ENCODE data around the gene MSI2.

MSI2 gene

GRCh38 chr17:57666946-57667345, 410.6 kb downstream of the MSI2 start:
- DNase-seq (ENCODE audit: low spot score) = no peak

GRCh38 chr17:57667461-57667923, 411.2 kb downstream of the MSI2 start:
- DNase-seq (ENCODE audit: low spot score) = no peak

GRCh38 chr17:57668332-57668731, 412.0 kb downstream of the MSI2 start:
- DNase-seq (ENCODE audit: low spot score) = no peak

GRCh38 chr17:57669671-57670529, 413.6 kb downstream of the MSI2 start:
- DNase-seq (ENCODE audit: low spot score) = no peak

GRCh38 chr17:57670769-57671569, 414.6 kb downstream of the MSI2 start:
- no peak for DNase-seq (ENCODE audit: low spot score)

- peak; percentile 75 for DNase-seq (ENCODE audit: low spot score)
These were observed 415.6 kb downstream of the MSI2 start for GRCh38 chr17:57671667-57672632.

GRCh38 chr17:57672971-57673370, 416.6 kb downstream of the MSI2 start:
- no peak for DNase-seq (ENCODE audit: low spot score)

- DNase-seq (ENCODE audit: low spot score) = no peak
These were observed 418.6 kb downstream of the MSI2 start for GRCh38 chr17:57674894-57675293.

- DNase-seq (ENCODE audit: low spot score) = no peak
These were observed 419.4 kb downstream of the MSI2 start for GRCh38 chr17:57675427-57676387.

- no peak for DNase-seq (ENCODE audit: low spot score)
These were observed 420.2 kb downstream of the MSI2 start for GRCh38 chr17:57676543-57676942.

- no peak for DNase-seq (ENCODE audit: low spot score)
These were observed 421.0 kb downstream of the MSI2 start for GRCh38 chr17:57677301-57677700.

GRCh38 chr17:57677858-57678257, 421.5 kb downstream of the MSI2 start:
- DNase-seq (ENCODE audit: low spot score) = no peak

- no peak for DNase-seq (ENCODE audit: low spot score)
These were observed 422.1 kb downstream of the MSI2 start for GRCh38 chr17:57678393-57678792.

- DNase-seq (ENCODE audit: low spot score) = no peak
These were observed 423.0 kb downstream of the MSI2 start for GRCh38 chr17:57679356-57679755.

GRCh38 chr17:57679906-57680695, 423.8 kb downstream of the MSI2 start:
- no peak for DNase-seq (ENCODE audit: low spot score)

GRCh38 chr17:57682701-57683100, 426.4 kb downstream of the MSI2 start:
- no peak for DNase-seq (ENCODE audit: low spot score)

GRCh38 chr17:57684711-57685498, 428.6 kb downstream of the MSI2 start:
- no peak for DNase-seq (ENCODE audit: low spot score)

GRCh38 chr17:57685499-57686132, 429.3 kb downstream of the MSI2 start:
- DNase-seq (ENCODE audit: low spot score) = no peak

GRCh38 chr17:57687642-57688041, 431.3 kb downstream of the MSI2 start:
- no peak for DNase-seq (ENCODE audit: low spot score)

All from activated CD4-positive, alpha-beta T cell treated with anti-CD3 and anti-CD28 coated beads, Interleukin-2, Interleukin-4, amounts not matched to agents 100 ng/mL and 50 ng/mL, durations not matched to agents 16 hours and 8 hours (primary cell).